Right kidney (tissue), 1 donor: ENCODE measurements around the gene TOR1B.

Experiments
- DNase-seq: peaks from one replicate; pipeline ENCODE4 v3.0.0-alpha.2; 2016

The TOR1B gene

GRCh38 chr9:129841071-129841470 is 38.1 kb downstream of the TOR1B start:
- DNase-seq: no peak

- DNase-seq: no peak
These were observed 42.4 kb downstream of the TOR1B start for GRCh38 chr9:129845373-129845772.

- no peak for DNase-seq
These were observed 45.9 kb downstream of the TOR1B start for GRCh38 chr9:129848712-129849441.

- no peak for DNase-seq
These were observed 46.9 kb downstream of the TOR1B start for GRCh38 chr9:129849901-129850300.

GRCh38 chr9:129850821-129851550 is 48.0 kb downstream of the TOR1B start:
- no peak for DNase-seq

GRCh38 chr9:129851821-129852220 is 48.8 kb downstream of the TOR1B start:
- DNase-seq: no peak

- DNase-seq: no peak
These were observed 49.6 kb downstream of the TOR1B start for GRCh38 chr9:129852579-129852978.

- no peak for DNase-seq
These were observed 50.6 kb downstream of the TOR1B start for GRCh38 chr9:129853614-129854013.

GRCh38 chr9:129854588-129855110 is 51.7 kb downstream of the TOR1B start:
- DNase-seq: no peak

GRCh38 chr9:129857207-129857606 is 54.2 kb downstream of the TOR1B start:
- no peak for DNase-seq

GRCh38 chr9:129858167-129858962 is 55.4 kb downstream of the TOR1B start:
- DNase-seq: no peak
